ENCODE measurements around the gene FAM110A. TPM values are rescaled to one million over a fixed set of nuclear protein-coding genes. Genes with fewer than 3 reads are reported as not detected.

Gene FAM110A
- total RNA-seq, 2 experiments from 2014 or later = 16.2 to 28.2 TPM

DNA sequence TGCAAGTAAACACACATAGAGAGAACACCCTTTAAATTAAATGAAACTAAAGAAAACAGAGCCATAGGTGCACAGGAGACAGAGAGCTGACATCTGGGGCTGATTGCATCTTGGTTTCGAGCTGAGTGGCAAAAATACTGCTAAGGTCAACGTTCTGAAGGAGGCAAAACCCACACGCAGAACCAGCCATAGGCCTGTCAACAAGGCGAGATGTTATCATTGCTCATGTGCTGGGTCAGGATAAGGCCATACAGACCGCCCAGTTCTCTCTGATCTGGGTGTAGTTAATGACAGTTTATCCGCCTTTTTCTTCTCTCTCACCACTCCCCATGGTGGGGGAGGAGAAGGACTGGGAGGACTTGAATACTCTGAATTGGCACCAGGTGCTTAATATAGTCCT lies 4.5 kb upstream of the FAM110A start:
- peaks cover 1% of the 10 kb centered on the region; the same call in 1 of the 2 replicates for H3K79me2 ChIP-seq (ENCODE audit: insufficient read depth, low read depth, low read length)
- TF ChIP-seq EZH2phosphoT487 (IDR thresholded peaks at IDR 0.05; ENCODE audit: borderline replicate concordance, low read depth, low read length) = no peak
- TF ChIP-seq, protein P1, sequence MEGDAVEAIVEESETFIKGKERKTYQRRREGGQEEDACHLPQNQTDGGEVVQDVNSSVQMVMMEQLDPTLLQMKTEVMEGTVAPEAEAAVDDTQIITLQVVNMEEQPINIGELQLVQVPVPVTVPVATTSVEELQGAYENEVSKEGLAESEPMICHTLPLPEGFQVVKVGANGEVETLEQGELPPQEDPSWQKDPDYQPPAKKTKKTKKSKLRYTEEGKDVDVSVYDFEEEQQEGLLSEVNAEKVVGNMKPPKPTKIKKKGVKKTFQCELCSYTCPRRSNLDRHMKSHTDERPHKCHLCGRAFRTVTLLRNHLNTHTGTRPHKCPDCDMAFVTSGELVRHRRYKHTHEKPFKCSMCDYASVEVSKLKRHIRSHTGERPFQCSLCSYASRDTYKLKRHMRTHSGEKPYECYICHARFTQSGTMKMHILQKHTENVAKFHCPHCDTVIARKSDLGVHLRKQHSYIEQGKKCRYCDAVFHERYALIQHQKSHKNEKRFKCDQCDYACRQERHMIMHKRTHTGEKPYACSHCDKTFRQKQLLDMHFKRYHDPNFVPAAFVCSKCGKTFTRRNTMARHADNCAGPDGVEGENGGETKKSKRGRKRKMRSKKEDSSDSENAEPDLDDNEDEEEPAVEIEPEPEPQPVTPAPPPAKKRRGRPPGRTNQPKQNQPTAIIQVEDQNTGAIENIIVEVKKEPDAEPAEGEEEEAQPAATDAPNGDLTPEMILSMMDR (conservative IDR thresholded peaks at IDR 0.05; ENCODE audit: low read length) = no peak
- no TSS peak for BruUV-seq (replicated peaks)
- ChIA-PET POLR2A (no interaction called here), CTCF (ENCODE audit: unreplicated experiment) (no interaction called here)
- intact Hi-C loops (cut with micrococcal nuclease; ENCODE audit: unreplicated experiment) = no loop called here
- no peaks in the 10 kb centered on the region for H3K9me2 ChIP-seq (ENCODE audit: insufficient read depth, low read length)
- H3K4me3 ChIP-seq (ENCODE audit: low read depth, low read length, poor library complexity, severe bottlenecking) = no peak overlapping the region
- no peak overlapping the region for H3K4me2 ChIP-seq (ENCODE audit: low read length)
- no peaks in the 10 kb centered on the region for H3K9me3 ChIP-seq (ENCODE audit: low read length)
- DNase-seq (ENCODE audit: low spot score) = no peak
- H3K27ac ChIP-seq (ENCODE audit: low read depth, low read length, poor library complexity, severe bottlenecking) = no peak overlapping the region
- H3K36me3 ChIP-seq (ENCODE audit: insufficient read depth, low read length) = no peaks in the 10 kb centered on the region
- H2AFZ ChIP-seq (ENCODE audit: low read length) = no peak overlapping the region
- H4K20me1 ChIP-seq (ENCODE audit: insufficient read depth, low read length) = no peaks in the 10 kb centered on the region
- H3K4me1 ChIP-seq (ENCODE audit: insufficient read depth, low read length, poor library complexity, severe bottlenecking) = peaks cover 4% of the 10 kb centered on the region

DNA sequence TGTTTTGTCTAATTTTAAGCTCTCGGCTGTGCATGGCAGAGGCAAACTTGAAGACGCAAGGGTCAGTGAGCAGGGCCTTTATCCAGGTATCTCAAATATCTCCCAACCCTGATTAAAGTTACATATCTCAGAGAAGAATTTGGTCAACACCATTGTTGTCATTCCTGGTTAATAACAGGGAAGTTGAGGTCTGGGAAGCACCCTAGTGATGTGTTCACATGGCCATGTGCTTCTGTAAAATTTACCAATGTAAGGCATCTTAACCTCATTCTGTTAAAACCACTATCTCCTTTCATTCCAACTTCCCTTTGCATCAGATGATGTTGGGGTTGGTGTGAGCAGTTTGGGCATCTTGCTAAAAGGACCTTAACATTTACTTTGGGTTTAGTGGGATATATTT lies 4.0 kb upstream of the FAM110A start:
- H4K20me1 ChIP-seq (ENCODE audit: insufficient read depth, low read length) = no peaks in the 10 kb centered on the region
- H3K36me3 ChIP-seq (ENCODE audit: insufficient read depth, low read length) = no peaks in the 10 kb centered on the region
- no peak for TF ChIP-seq EZH2phosphoT487 (IDR thresholded peaks at IDR 0.05; ENCODE audit: borderline replicate concordance, low read depth, low read length)
- TF ChIP-seq, protein P1 (conservative IDR thresholded peaks at IDR 0.05; ENCODE audit: low read length) = no peak
- H3K4me1 ChIP-seq (ENCODE audit: insufficient read depth, low read length, poor library complexity, severe bottlenecking) = peaks cover 6% of the 10 kb centered on the region
- H3K79me2 ChIP-seq (ENCODE audit: insufficient read depth, low read depth, low read length) = peaks cover 7% of the 10 kb centered on the region; the same call in 1 of the 2 replicates
- H3K9me3 ChIP-seq (ENCODE audit: low read length) = no peaks in the 10 kb centered on the region
- ChIA-PET CTCF (ENCODE audit: unreplicated experiment) (no interaction called here), POLR2A (no interaction called here)
- intact Hi-C loops (cut with micrococcal nuclease; ENCODE audit: unreplicated experiment) = no loop called here
- no peaks in the 10 kb centered on the region for H3K9me2 ChIP-seq (ENCODE audit: insufficient read depth, low read length)
- no peak for DNase-seq (ENCODE audit: low spot score)
- H3K27ac ChIP-seq (ENCODE audit: low read depth, low read length, poor library complexity, severe bottlenecking) = no peak overlapping the region
- no peak overlapping the region for H2AFZ ChIP-seq (ENCODE audit: low read length)
- H3K4me3 ChIP-seq (ENCODE audit: low read depth, low read length, poor library complexity, severe bottlenecking) = no peak overlapping the region
- BruUV-seq (replicated peaks) = no TSS peak
- no peak overlapping the region for H3K4me2 ChIP-seq (ENCODE audit: low read length)

DNA sequence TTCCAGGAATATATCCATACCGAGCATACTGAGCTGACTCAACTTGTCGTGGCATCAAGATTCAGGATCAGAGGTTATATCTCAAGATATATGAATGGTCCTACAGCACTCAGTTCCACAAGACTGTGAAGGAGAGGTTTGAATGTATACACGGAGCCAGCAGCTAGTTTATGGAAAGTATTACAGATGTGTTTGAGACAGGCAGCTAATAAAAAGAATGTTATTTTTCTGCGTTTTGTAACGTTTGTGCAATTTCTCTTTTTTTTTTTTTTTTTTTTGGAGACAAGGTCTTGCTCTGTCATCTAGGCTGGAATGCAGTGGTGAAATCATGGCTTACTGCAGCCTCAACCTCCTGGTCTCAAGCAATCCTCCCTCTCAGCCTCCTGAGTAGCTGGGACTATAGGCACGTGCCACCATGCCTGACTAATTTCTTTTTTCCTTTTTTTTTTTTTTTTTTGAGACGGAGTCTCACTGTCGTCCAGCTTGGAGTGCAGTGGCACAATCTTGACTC lies 3.4 kb upstream of the FAM110A start:
- no TSS peak for BruUV-seq (replicated peaks)
- Histone ChIP-seq H3K4me2 (ENCODE audit: low read length) (no peak overlapping the region), H3K4me1 (ENCODE audit: insufficient read depth, low read length, poor library complexity, severe bottlenecking) (peaks cover 11% of the 10 kb centered on the region), H4K20me1 (ENCODE audit: insufficient read depth, low read length) (no peaks in the 10 kb centered on the region), H3K27ac (ENCODE audit: low read depth, low read length, poor library complexity, severe bottlenecking) (no peak overlapping the region), H3K4me3 (ENCODE audit: low read depth, low read length, poor library complexity, severe bottlenecking) (no peak overlapping the region), H3K36me3 (ENCODE audit: insufficient read depth, low read length) (no peaks in the 10 kb centered on the region), H3K9me2 (ENCODE audit: insufficient read depth, low read length) (no peaks in the 10 kb centered on the region), H3K9me3 (ENCODE audit: low read length) (no peaks in the 10 kb centered on the region), H3K79me2 (ENCODE audit: insufficient read depth, low read depth, low read length) (peaks cover 12% of the 10 kb centered on the region; the same call in 1 of the 2 replicates), H2AFZ (ENCODE audit: low read length) (no peak overlapping the region)
- TF ChIP-seq EZH2phosphoT487 (IDR thresholded peaks at IDR 0.05; ENCODE audit: borderline replicate concordance, low read depth, low read length) = no peak
- TF ChIP-seq, protein P1 (conservative IDR thresholded peaks at IDR 0.05; ENCODE audit: low read length) = no peak
- ChIA-PET CTCF (ENCODE audit: unreplicated experiment) (interaction anchor here (0.6 kb wide), 1 partner anchor 43 kb away, joined by 3 read pairs; no protein-coding TSS in a partner anchor), POLR2A (no interaction called here)
- DNase-seq (ENCODE audit: low spot score) = no peak
- intact Hi-C loops (cut with micrococcal nuclease; ENCODE audit: unreplicated experiment) = loop anchor here (10.0 kb wide), 1 partner anchor 175 kb away; the partner anchor contains the start of gene SRXN1
